Mucosa of rectum (tissue), 2 donors: ENCODE measurements around the gene RAB6B.

Experiments used
- H3K27ac ChIP-seq, 2 donors: one replicate each; pipeline ENCODE4 v1.7.0; 2013; ENCODE audit warnings: inconsistent platforms in 2 of 2, low read depth in 2 of 2, low read length in 2 of 2
- H3K27me3 ChIP-seq, 2 donors: one replicate each; pipeline ENCODE4 v1.7.0; 2013; ENCODE audit warnings: low read length in 2 of 2; ENCODE audit not compliant: control insufficient read depth in 2 of 2, insufficient read depth in 2 of 2
- H3K36me3 ChIP-seq, 2 donors: one replicate each; pipeline ENCODE4 v1.7.0; 2013; ENCODE audit warnings: low read length in 2 of 2; ENCODE audit not compliant: control insufficient read depth in 2 of 2, insufficient read depth in 2 of 2
- H3K4me1 ChIP-seq, 2 donors: one replicate each; pipeline ENCODE4 v1.7.0; 2013; ENCODE audit warnings: low read length in 2 of 2, mild to moderate bottlenecking in 1 of 2; ENCODE audit not compliant: control insufficient read depth in 2 of 2, insufficient read depth in 2 of 2
- H3K4me3 ChIP-seq, 2 donors: one replicate each; pipeline ENCODE4 v1.7.0; 2013; ENCODE audit warnings: low read length in 2 of 2
- H3K9ac ChIP-seq, 2 donors: one replicate each; pipeline ENCODE4 v1.7.0; 2013; ENCODE audit warnings: low read length in 2 of 2, low read depth in 1 of 2, mild to moderate bottlenecking in 1 of 2
- H3K9me3 ChIP-seq, 2 donors: one replicate each; pipeline ENCODE4 v1.7.0; 2013; ENCODE audit warnings: low read length in 2 of 2; ENCODE audit not compliant: control insufficient read depth in 2 of 2
- donor health status: healthy.
- donor health status: Normal muscosa, but diverticular disease.

The RAB6B gene

DNA sequence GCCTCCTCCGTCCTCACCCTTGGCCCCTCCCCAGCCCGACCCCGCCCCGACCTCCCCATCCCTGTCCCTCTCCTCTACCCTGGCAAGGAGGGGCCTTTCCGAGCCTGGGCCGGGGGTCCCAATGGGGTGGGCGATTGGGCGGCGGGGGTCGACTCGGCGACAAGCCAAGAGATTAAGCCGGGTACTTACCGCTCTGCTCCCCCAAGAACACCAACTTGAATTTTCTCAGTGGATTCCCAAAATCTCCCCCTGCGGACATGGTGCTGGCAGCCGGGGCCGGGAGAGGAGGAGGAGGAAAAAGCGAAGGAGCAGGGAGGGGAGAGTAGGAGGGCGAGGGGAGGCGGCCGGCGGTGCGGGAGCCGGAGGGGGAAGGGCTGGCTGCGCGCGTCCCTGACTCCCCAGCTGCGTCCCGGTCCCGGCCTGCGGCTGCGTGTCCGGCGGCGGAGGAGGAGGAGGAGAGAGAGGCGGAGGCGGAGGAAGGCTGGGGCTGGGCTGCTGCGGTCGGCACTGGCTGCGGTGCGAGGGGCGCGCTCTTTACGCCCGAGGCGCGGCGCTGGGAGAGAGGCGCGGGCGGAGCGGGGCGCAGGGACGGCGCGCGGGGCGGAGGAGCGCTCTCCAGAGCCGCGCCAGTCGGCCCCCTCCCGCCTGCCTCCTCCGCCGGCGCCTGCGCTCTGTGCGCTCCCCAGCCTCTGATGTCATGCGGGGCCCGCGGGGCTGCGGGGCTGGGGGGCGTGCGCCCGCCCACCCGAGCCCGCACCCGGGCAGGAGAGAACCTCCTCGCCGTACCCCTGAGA lies at the start of gene RAB6B:
Gene RAB6B (minus strand): TSS at position 675 of the 794 bp plus-strand sequence. CDS start 416 bp downstream, at position 259.
- Histone ChIP-seq H3K4me3 (peak within 1 kb of the TSS; percentile 53 to 57), H3K27ac (no peak within 1 kb of the TSS), H3K9me3 (no peaks in the 10 kb centered on the region), H3K4me1 (peaks cover 0 to 2% of the 10 kb centered on the region in 2 donors), H3K27me3 (peaks cover 21 to 30% of the 10 kb centered on the region in 2 donors), H3K36me3 (no peaks in the 10 kb centered on the region), H3K9ac (peak within 1 kb of the TSS in 1 of 2 donors; percentile 14)

GRCh38 chr3:133944641-133945380 lies 49.1 kb upstream of the RAB6B start:
- Histone ChIP-seq H3K4me3 (no peak overlapping the region), H3K9ac (no peak overlapping the region), H3K9me3 (no peaks in the 10 kb centered on the region), H3K36me3 (no peaks in the 10 kb centered on the region), H3K4me1 (peaks cover 0 to 13% of the 10 kb centered on the region in 2 donors), H3K27ac (no peak overlapping the region), H3K27me3 (no peaks in the 10 kb centered on the region)

DNA sequence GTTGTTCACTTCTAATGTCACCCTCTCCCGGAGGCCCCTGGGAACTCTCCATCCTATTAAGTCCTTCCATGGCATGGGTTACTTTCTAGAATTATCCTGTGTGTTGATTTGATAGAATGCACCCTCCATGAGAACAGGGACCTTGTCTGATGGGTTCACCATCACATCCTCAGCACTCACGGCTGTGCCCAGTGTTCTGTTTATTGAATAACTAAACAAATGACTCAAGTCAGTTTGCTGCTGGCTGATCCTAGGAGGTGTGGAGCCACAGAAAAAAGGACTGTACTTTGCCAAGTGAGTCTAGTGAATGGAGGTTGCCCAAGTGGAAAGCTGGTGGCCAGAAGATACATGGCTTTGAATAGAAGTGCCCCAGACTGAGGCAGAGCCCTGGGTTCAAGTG lies 48.5 kb upstream of the RAB6B start:
- Histone ChIP-seq H3K4me3 (no peak overlapping the region), H3K9me3 (no peaks in the 10 kb centered on the region), H3K27me3 (no peaks in the 10 kb centered on the region), H3K27ac (no peak overlapping the region), H3K4me1 (peaks cover 0 to 13% of the 10 kb centered on the region in 2 donors), H3K9ac (no peak overlapping the region), H3K36me3 (no peaks in the 10 kb centered on the region)

GRCh38 chr3:133943639-133944141 lies 48.0 kb upstream of the RAB6B start:
- H3K9me3 ChIP-seq: no peaks in the 10 kb centered on the region
- no peak overlapping the region for H3K9ac ChIP-seq
- no peaks in the 10 kb centered on the region for H3K36me3 ChIP-seq
- no peak overlapping the region for H3K4me3 ChIP-seq
- peaks cover 0 to 13% of the 10 kb centered on the region in 2 donors for H3K4me1 ChIP-seq
- H3K27me3 ChIP-seq: no peaks in the 10 kb centered on the region
- H3K27ac ChIP-seq: no peak overlapping the region

GRCh38 chr3:133943031-133943535 lies 47.4 kb upstream of the RAB6B start:
- H3K27ac ChIP-seq: no peak overlapping the region
- H3K4me1 ChIP-seq: peaks cover 0 to 13% of the 10 kb centered on the region in 2 donors

GRCh38 chr3:133941415-133941821 lies 45.7 kb upstream of the RAB6B start:
- no peak overlapping the region for H3K4me3 ChIP-seq
- H3K4me1 ChIP-seq: peaks cover 0 to 13% of the 10 kb centered on the region in 2 donors
- H3K27ac ChIP-seq: no peak overlapping the region

More at GRCh38 chr3:133943031-133943535, 47.4 kb upstream of the RAB6B start:
- Histone ChIP-seq H3K4me3 (no peak overlapping the region), H3K9ac (no peak overlapping the region), H3K36me3 (no peaks in the 10 kb centered on the region), H3K27me3 (no peaks in the 10 kb centered on the region), H3K9me3 (no peaks in the 10 kb centered on the region)

DNA sequence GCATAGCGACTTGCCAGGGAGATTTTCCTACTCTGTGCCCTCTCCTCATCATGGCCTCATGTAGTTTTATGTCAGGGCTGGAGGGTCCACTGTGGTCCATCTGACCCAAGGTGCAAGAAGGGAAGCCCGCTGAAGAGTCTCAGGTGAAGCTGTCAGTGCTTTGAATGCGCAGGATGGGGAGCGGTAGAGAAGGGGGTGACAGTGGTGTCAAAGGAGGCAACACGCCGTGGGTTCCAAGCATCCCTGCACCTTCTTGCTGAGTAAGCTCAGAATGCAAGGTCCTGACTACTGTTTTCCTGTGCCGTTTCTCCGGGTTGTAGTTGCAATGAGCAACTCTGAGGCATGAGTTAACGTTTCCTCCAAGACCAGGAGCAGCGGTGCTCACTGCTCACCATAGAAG lies 44.9 kb upstream of the RAB6B start:
- no peaks in the 10 kb centered on the region for H3K27me3 ChIP-seq
- no peak overlapping the region for H3K4me3 ChIP-seq
- H3K27ac ChIP-seq: no peak overlapping the region
- no peak overlapping the region for H3K9ac ChIP-seq
- H3K36me3 ChIP-seq: peaks cover 0 to 2% of the 10 kb centered on the region in 2 donors
- no peaks in the 10 kb centered on the region for H3K9me3 ChIP-seq
- peaks cover 0 to 13% of the 10 kb centered on the region in 2 donors for H3K4me1 ChIP-seq

More at GRCh38 chr3:133941415-133941821, 45.7 kb upstream of the RAB6B start:
- no peaks in the 10 kb centered on the region for H3K36me3 ChIP-seq
- H3K27me3 ChIP-seq: no peaks in the 10 kb centered on the region
- H3K9me3 ChIP-seq: no peaks in the 10 kb centered on the region
- H3K9ac ChIP-seq: no peak overlapping the region

DNA sequence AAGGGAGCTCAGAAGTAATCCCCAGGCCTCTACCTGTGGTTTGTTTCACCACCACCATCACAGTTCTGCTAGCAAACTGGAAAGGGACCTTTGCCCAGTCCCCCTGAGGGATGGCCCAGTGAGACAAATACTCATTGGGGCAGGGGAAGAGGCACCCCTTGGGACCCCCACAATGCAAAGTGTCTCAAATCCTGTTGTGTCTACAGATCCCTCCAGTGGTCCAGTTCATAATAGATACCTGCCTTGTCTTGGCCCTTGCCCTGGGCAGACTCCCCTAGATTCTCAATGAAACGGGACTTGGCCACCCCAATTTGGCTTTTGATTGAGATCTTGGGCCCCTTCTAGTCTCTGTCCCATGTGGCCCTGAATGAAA lies 43.8 kb upstream of the RAB6B start:
- Histone ChIP-seq H3K9me3 (no peaks in the 10 kb centered on the region), H3K4me3 (no peak overlapping the region), H3K4me1 (peaks cover 5 to 17% of the 10 kb centered on the region in 2 donors), H3K27me3 (no peaks in the 10 kb centered on the region), H3K9ac (no peak overlapping the region), H3K36me3 (peaks cover 0 to 2% of the 10 kb centered on the region in 2 donors), H3K27ac (no peak overlapping the region)

DNA sequence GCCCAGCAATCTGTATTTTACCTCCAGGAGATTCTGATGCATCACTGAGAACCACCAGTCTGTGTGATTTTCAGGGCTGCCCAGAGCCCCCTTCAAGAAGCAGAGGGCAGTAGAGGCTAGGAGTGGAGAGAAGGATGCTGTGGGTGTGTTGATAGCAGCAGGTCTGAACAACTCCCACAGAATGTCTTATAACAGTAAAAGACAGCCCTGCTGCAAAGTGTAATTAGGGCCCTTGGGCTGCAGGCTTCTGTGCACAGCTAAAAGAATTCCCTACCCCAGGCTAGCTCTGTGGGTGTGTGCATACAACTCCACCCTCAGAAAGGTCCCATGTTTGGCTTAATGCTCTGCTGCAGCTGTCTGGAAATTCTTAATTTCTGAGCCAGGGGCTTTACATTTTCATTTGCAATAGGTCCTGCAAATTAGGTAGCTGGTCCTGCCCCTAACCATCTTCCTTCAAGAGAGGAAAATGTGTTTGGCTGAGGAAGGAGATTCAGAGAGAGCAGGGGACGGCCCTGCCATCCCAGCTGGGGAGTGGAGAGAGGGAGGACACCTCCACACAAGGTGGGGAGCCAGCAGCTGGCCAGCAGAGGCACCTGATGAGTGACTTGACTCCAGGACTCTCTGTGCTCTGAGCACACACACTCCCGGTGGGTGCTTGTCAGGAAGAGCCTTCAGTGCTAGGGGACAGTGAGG lies 43.2 kb upstream of the RAB6B start:
- peaks cover 9 to 17% of the 10 kb centered on the region in 2 donors for H3K4me1 ChIP-seq
- H3K36me3 ChIP-seq: peaks cover 0 to 2% of the 10 kb centered on the region in 2 donors
- H3K4me3 ChIP-seq: no peak overlapping the region
- no peak overlapping the region for H3K27ac ChIP-seq
- no peak overlapping the region for H3K9ac ChIP-seq
- no peaks in the 10 kb centered on the region for H3K27me3 ChIP-seq
- no peaks in the 10 kb centered on the region for H3K9me3 ChIP-seq
